ENCODE measurements around the gene SLC6A14.

DNA sequence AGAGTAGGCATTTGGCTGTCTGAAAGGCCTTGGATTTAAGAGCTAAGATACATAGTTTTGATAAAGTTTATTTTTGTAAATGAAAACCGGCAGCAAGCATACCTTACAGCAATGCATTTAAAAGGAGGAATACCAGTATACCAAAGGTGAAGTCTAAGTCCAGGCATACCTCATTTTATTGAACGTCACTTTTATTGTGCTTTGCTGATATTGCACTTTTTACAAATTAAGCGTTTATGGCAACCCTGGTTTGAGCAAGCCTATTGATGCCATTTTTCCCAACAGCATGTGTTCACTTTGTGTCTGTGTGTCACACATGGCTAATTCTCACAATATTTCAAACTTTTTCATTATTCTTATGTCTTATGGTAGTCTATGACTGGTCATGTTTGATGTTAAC, 8.4 kb upstream of the SLC6A14 start:
- TF ChIP-seq POLR2A (IDR thresholded peaks at IDR 0.05) = no peak
- TF ChIP-seq EP300 (IDR thresholded peaks at IDR 0.05; ENCODE audit: low read depth) = no peak

Measured in transverse colon (tissue), 1 donor.